HG03558 (cell line): ENCODE data around the gene SYTL3.
A peak's percentile ranks its signal among the peaks of the same experiment; 100 is the strongest.
"Not testable (repeated sequence)": the region's sequence is repeated elsewhere in the genome, so short reads cannot be mapped to it uniquely, and the experiment has no call there.

Experiments
- ATAC-seq: cut with Tn5 transposase; IDR thresholded peaks from one replicate; pipeline ENCODE4 v1.9.1; 2021; ENCODE audit warnings: moderate number of reproducible peaks; ENCODE audit not compliant: unreplicated experiment; ENCODE audit errors: extremely low read depth

SYTL3 gene

GRCh38 chr6:158649289-158650143 lies at the start of gene SYTL3:
SYTL3 (plus strand) TSS chr6:158650054; CDS start chr6:158663269, 13,215 bp downstream.
- peak; percentile 33 for ATAC-seq

- no peak for ATAC-seq
Measured at GRCh38 chr6:158603261-158604047, 46.4 kb upstream of the SYTL3 start.

- ATAC-seq, result no peak
Measured at GRCh38 chr6:158604048-158604406, 45.8 kb upstream of the SYTL3 start.

GRCh38 chr6:158605266-158605878 lies 44.5 kb upstream of the SYTL3 start:
- no peak for ATAC-seq

- not testable (repeated sequence) for ATAC-seq
Measured at GRCh38 chr6:158606011-158606410, 43.8 kb upstream of the SYTL3 start.

- no peak for ATAC-seq
Measured at GRCh38 chr6:158606935-158607334, 42.9 kb upstream of the SYTL3 start.

- no peak for ATAC-seq
Measured at GRCh38 chr6:158607411-158608170, 42.3 kb upstream of the SYTL3 start.

- no peak for ATAC-seq
Measured at GRCh38 chr6:158608221-158608620, 41.6 kb upstream of the SYTL3 start.

- no peak for ATAC-seq
Measured at GRCh38 chr6:158609455-158610155, 40.2 kb upstream of the SYTL3 start.

GRCh38 chr6:158610319-158610968 lies 39.4 kb upstream of the SYTL3 start:
- ATAC-seq, result no peak

GRCh38 chr6:158611039-158611438 lies 38.8 kb upstream of the SYTL3 start:
- no peak for ATAC-seq

GRCh38 chr6:158611541-158612370 lies 38.1 kb upstream of the SYTL3 start:
- ATAC-seq, result no peak

- ATAC-seq, result not testable (repeated sequence)
Measured at GRCh38 chr6:158614606-158615005, 35.2 kb upstream of the SYTL3 start.

- not testable (repeated sequence) for ATAC-seq
Measured at GRCh38 chr6:158618289-158618688, 31.6 kb upstream of the SYTL3 start.

GRCh38 chr6:158619922-158620801 lies 29.7 kb upstream of the SYTL3 start:
- no peak for ATAC-seq

- ATAC-seq, result no peak
Measured at GRCh38 chr6:158620963-158621693, 28.7 kb upstream of the SYTL3 start.
